DND-41 (cell line): ENCODE data around the gene ZNF28.
"Not testable (repeated sequence)": the region's sequence is repeated elsewhere in the genome, so short reads cannot be mapped to it uniquely, and the experiment has no call there.

Source experiments
- CTCF ChIP-seq: IDR thresholded peaks from 2 replicates; pipeline ENCODE4 v1.5.1; 2012; ENCODE audit warnings: borderline replicate concordance, low read length, moderate library complexity, mild to moderate bottlenecking; ENCODE audit not compliant: poor library complexity, severe bottlenecking; ENCODE audit errors: extremely low read depth
- EZH2 ChIP-seq: IDR thresholded peaks from 3 replicates; pipeline ENCODE4 v1.6.1; 2012; ENCODE audit warnings: borderline replicate concordance, low read depth, mild to moderate bottlenecking, moderate library complexity, low read length, inconsistent platforms; ENCODE audit not compliant: severe bottlenecking

GRCh38 chr19:52840825-52841465 is 19.5 kb upstream of the ZNF28 start:
- TF ChIP-seq CTCF, EZH2: not testable (repeated sequence)
